Endothelial cell (in vitro differentiated cells): ENCODE data around the gene KHDRBS1. TPM values are rescaled to one million over a fixed set of nuclear protein-coding genes. Genes with fewer than 3 reads are reported as not detected.

ENCODE experiments used
- DNase-seq: peaks from one replicate; pipeline ENCODE4 v3.0.0; 2021; ENCODE audit warnings: low spot score
- H3K27ac Mint-ChIP-seq: one replicate; pipeline ENCODE4 v1.8.0; 2021; ENCODE audit warnings: mixed read lengths, inconsistent platforms; ENCODE audit not compliant: unreplicated experiment
- H3K27me3 Mint-ChIP-seq: one replicate; pipeline ENCODE4 v1.8.0; 2021; ENCODE audit warnings: mild to moderate bottlenecking, moderate library complexity, mixed read lengths, inconsistent platforms; ENCODE audit not compliant: unreplicated experiment
- H3K36me3 Mint-ChIP-seq: one replicate; pipeline ENCODE4 v1.8.0; 2021; ENCODE audit warnings: mild to moderate bottlenecking, low read depth, mixed read lengths, inconsistent platforms; ENCODE audit not compliant: unreplicated experiment
- H3K4me1 Mint-ChIP-seq: one replicate; pipeline ENCODE4 v1.8.0; 2021; ENCODE audit warnings: mild to moderate bottlenecking, mixed read lengths, inconsistent platforms; ENCODE audit not compliant: unreplicated experiment
- H3K4me3 Mint-ChIP-seq: one replicate; pipeline ENCODE4 v1.8.0; 2021; ENCODE audit warnings: mild to moderate bottlenecking, mixed read lengths, inconsistent platforms; ENCODE audit not compliant: unreplicated experiment
- H3K9me3 Mint-ChIP-seq: one replicate; pipeline ENCODE4 v1.8.0; 2021; ENCODE audit warnings: mixed read lengths, inconsistent platforms; ENCODE audit not compliant: unreplicated experiment
- total RNA-seq: library from RNA; stranded (reverse); fragmentation: NEBNext Ultra II Directional; extraction: Animal tissue kit (Norgen Biotek cat#: 25700); gene quantifications from one replicate; pipeline ENCODE4 v1.2.1, GENCODE V29; 2021; ENCODE audit not compliant: unreplicated experiment
- TF ChIP-seq, protein P1 (sequence below): fragments of 200-600 bp; sonication (generic); IDR thresholded peaks from one replicate; pipeline ENCODE4 v1.5.0; 2021; ENCODE audit warnings: antibody characterized with exemption; ENCODE audit not compliant: unreplicated experiment

Gene KHDRBS1
- total RNA-seq, 1 donor from 2014 or later = 203 TPM

DNA sequence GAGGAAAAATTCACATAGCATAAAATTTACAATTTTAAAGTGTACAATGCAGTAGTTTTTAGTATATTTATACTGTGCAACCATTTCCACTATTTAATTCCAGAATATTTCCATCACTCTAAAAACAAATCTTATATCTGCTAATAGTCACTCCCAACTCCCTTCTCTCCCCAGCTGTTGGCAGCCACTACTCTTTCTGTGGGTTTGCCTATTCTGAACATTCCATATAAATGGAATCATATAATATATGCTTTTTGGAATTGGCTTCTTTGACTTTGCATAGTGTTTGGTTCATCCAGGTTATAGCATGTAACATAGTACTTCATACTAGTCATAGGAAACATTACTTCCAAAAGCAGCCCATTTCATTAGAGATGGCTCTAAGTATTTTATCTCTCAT is 34.0 kb downstream of the KHDRBS1 start:
- TF ChIP-seq, protein P1, sequence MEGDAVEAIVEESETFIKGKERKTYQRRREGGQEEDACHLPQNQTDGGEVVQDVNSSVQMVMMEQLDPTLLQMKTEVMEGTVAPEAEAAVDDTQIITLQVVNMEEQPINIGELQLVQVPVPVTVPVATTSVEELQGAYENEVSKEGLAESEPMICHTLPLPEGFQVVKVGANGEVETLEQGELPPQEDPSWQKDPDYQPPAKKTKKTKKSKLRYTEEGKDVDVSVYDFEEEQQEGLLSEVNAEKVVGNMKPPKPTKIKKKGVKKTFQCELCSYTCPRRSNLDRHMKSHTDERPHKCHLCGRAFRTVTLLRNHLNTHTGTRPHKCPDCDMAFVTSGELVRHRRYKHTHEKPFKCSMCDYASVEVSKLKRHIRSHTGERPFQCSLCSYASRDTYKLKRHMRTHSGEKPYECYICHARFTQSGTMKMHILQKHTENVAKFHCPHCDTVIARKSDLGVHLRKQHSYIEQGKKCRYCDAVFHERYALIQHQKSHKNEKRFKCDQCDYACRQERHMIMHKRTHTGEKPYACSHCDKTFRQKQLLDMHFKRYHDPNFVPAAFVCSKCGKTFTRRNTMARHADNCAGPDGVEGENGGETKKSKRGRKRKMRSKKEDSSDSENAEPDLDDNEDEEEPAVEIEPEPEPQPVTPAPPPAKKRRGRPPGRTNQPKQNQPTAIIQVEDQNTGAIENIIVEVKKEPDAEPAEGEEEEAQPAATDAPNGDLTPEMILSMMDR = no peak
- Mint-ChIP-seq H3K36me3 (peaks cover 33% of the 10 kb centered on the region), H3K4me1 (no peaks in the 10 kb centered on the region), H3K27ac (no peak overlapping the region), H3K4me3 (no peak overlapping the region), H3K9me3 (no peaks in the 10 kb centered on the region), H3K27me3 (peaks cover 2% of the 10 kb centered on the region)
- no peak for DNase-seq

DNA sequence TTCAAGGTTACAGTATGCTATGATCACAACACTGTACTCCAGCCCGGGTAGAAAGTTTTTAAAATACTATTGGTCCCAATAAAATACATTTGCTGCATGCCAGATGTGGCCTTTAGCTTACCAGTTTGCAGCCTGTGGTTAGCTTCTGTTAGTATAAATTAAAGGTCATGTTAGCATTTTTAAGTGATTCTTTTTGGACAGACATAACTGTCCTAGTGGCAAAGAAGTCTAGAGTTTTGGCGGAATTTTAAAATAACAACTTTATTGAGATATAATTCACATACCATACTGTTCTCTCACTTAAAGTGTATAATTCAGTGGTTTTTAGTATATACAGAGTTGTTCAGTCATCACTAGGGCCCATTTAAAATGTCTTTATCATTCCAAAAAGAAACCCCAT is 34.8 kb downstream of the KHDRBS1 start:
- TF ChIP-seq, protein P1 = no peak
- Mint-ChIP-seq H3K4me3 (no peak overlapping the region), H3K27me3 (no peaks in the 10 kb centered on the region), H3K9me3 (no peaks in the 10 kb centered on the region), H3K27ac (no peak overlapping the region), H3K36me3 (peaks cover 32% of the 10 kb centered on the region), H3K4me1 (no peaks in the 10 kb centered on the region)
- DNase-seq = no peak

DNA sequence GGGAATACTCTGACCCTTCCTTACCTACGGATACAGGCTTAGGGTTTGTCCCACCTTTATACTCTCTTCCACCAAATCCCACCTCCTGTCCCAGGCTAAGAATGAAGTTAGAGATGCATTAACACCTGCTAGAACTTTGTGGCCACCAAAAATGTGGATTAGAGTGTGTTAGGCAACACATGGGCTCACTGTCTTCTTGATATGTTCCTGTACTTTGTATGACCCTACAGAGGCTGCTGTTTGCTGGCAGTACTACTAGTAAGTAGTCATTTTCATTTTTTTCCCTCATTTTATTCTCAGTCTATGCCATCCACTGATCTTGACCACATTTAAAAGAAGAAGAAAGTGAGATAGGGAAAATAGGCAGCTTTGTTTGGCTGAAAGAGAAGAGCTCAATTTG is 38.0 kb downstream of the KHDRBS1 start:
- no peaks in the 10 kb centered on the region for H3K9me3 Mint-ChIP-seq
- no peak overlapping the region for H3K27ac Mint-ChIP-seq
- H3K36me3 Mint-ChIP-seq = peaks cover 27% of the 10 kb centered on the region
- TF ChIP-seq, protein P1 = no peak
- no peak overlapping the region for H3K4me3 Mint-ChIP-seq
- peaks cover 6% of the 10 kb centered on the region for H3K4me1 Mint-ChIP-seq
- H3K27me3 Mint-ChIP-seq = no peaks in the 10 kb centered on the region
- DNase-seq = no peak

DNA sequence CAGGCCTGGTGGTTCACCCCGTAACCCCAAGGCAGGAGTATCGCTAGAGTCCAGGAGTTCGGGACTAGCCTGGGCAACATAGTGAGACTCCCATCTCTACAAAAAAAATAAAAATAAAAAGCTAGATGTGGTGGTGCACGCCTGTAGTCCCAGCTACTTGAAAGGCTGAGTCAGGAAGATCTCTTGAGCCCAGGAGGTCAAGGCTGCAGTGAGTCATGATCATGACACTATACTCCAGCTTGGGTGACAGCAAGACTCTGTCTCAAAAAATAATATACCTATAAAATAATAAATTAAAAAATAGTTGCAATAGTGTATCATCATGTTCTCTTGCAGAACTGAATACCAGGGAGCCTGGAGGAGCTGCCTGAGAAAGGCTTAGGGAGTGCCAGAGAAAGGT is 39.2 kb downstream of the KHDRBS1 start:
- H3K27ac Mint-ChIP-seq = peak overlapping the region; percentile 61
- TF ChIP-seq, protein P1 = no peak
- peaks cover 26% of the 10 kb centered on the region for H3K36me3 Mint-ChIP-seq
- peaks cover 6% of the 10 kb centered on the region for H3K4me1 Mint-ChIP-seq
- no peaks in the 10 kb centered on the region for H3K27me3 Mint-ChIP-seq
- H3K4me3 Mint-ChIP-seq = no peak overlapping the region
- no peak for DNase-seq
- H3K9me3 Mint-ChIP-seq = no peaks in the 10 kb centered on the region

DNA sequence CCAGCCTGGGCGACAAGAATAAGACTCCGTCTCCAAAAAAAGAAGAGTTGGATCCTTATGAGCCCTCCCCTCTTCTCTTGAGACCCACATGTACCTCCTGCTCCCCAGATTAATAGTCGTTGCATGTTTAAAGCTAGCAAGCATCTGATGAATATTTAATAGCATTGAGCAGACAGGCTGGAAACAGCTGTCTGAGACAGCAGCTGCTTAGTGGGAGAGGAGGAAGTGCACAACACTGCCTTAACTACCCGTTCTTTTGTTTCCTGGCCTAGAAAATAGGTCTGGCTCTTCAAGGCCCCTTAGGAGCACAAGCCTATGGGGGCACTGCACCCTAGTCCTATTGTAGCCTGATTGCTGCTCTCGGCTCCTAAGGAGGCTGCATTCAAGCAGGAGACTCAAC is 41.7 kb downstream of the KHDRBS1 start:
- Mint-ChIP-seq H3K4me1 (peaks cover 16% of the 10 kb centered on the region), H3K36me3 (peaks cover 35% of the 10 kb centered on the region), H3K9me3 (no peaks in the 10 kb centered on the region), H3K27me3 (peaks cover 4% of the 10 kb centered on the region), H3K4me3 (no peak overlapping the region), H3K27ac (peak overlapping the region; percentile 59)
- DNase-seq = no peak
- TF ChIP-seq, protein P1 = no peak
